NCI-H526 treated with DMSO at 0.1 percent for 48 hours (cell line): ENCODE measurements around the gene SETX.

ENCODE experiments used
- DNase-seq: peaks from one replicate; lab custom pipeline; 2025; lab: John Stamatoyannopoulos, UW

The SETX gene

DNA sequence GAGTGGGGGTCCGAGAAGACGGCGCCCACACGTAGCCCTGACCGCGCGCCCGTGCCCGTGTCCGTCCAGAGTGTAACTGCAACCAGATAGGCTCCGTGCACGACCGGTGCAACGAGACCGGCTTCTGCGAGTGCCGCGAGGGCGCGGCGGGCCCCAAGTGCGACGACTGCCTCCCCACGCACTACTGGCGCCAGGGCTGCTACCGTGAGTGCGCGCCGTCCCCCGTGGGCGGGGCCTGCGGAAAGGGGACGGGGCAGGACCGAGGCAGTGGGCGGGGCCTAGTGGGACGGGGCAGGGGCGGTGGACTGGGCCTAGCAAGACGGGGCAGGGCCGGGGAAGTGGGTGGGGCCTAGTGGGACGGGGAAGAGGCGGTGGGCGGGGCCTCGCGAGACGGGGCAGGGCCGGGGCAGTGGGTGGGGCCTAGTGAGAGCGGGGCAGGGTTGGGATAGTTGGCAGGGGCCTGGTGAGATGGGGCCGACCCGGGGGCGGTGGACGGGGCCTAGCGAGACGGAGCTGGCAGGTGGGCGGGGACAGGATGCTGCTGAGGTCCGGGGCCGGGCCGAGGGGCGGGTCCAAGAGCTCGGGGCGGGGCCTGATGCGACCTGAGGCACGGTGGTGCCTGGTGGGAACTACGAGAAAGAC is 113.8 kb downstream of the SETX start:
- peak; percentile 74 for DNase-seq

GRCh38 chr9:132239999-132240840 is 114.6 kb downstream of the SETX start:
- no peak for DNase-seq

DNA sequence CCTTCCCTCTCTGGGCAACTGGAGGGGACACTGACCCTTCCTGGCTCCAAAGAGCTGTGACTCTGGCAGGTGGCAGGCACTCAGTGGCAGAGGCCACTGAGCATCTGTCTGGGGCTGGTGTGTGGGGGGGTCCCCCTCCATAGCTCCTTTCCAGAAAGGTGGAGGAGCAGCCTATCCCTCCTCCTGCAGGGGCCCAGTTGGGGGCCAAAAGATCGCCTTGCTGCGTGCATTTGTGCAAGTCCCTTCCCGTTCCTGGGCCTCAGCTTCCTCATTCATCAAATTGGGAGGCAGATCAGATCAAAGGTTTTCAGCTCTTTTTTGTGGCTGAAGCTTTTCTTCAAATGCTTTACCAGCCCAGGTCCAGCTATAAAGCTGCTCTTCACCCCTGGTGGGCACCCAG is 115.3 kb downstream of the SETX start:
- DNase-seq, result no peak

GRCh38 chr9:132238992-132239391 is 115.8 kb downstream of the SETX start:
- no peak for DNase-seq

DNA sequence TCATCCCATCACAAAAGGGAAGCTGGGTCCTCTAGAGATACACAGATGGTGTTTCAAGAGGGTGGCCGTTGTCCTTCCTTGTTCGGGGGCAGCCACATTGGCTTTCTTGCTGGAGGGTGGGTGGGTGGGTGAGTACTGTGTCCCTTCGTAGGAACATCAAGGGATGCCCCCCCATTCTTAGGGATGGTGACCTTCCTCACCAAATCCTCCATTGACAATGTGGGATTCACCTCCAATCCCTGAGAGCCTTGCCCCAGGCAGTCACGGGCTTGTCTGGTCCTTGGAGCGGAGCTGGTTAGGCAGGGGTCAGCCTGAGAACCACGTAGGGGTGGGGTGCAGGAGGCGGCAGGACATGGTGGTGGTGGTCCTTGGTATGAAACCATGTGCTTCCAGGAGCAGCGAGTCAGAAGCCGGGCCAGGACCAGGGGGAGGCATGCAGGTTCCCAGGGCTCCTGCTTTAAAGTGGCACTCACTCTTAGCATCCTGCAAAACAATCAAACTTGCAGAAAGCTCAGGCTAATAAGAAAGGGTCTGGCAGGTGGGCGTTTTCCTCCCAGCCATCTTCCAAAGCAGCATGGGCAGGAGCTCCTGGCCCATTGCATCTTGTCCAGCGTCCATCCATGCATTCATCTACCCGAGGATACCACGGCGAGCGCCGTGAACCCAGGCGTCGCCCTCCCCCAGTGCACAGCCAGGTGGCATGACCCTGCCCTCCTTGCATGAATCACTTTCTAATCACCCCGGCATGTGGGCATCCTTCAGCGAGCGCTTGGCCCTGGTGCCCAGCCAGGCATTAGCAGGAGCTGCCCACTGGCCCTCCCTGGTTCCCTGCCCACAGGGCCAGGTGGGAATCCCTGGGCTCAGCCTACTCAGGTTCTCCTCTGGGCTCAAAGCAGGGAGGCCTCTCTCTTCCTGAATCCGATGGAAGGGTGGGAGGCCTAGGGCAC is 116.5 kb downstream of the SETX start:
- DNase-seq, result no peak

- no peak for DNase-seq
Measured at GRCh38 chr9:132237481-132237880, 117.3 kb downstream of the SETX start.

DNA sequence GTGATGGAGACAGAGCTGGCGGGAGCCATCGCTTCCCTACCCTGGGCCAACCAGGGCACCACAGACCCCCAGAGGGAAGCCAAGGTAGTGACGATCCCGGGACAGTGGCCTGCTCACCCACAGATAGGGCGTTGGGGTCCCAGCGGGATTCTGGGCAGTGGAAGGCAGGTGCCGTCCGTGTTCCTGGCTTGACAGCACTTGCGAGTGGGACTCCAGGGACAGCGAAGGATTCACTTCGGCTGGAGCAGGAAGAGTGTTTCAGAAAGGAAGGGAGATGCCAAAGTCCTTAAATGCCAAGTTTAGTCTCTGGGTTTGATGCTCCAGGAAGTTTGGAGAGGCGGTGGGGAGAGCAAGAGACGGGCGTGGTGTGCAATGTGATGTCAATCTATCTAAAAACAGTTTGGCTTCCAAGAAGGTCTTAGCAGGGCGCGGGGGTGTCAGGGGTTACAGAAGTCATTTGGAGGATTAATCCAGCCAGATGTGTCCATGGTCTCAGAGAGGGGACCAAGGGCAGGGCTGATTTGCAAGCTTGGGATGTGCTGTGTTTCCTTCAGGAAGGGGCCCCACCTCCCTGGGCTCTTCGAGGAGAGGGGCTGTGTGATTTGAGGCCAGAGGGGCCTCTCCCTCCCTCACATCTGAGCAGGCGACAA is 118.0 kb downstream of the SETX start:
- DNase-seq, result no peak

GRCh38 chr9:132235894-132236661 is 118.7 kb downstream of the SETX start:
- peak; percentile 31 for DNase-seq

GRCh38 chr9:132235125-132235524 is 119.7 kb downstream of the SETX start:
- no peak for DNase-seq

- DNase-seq, result no peak
Measured at GRCh38 chr9:132234535-132234934, 120.3 kb downstream of the SETX start.

DNA sequence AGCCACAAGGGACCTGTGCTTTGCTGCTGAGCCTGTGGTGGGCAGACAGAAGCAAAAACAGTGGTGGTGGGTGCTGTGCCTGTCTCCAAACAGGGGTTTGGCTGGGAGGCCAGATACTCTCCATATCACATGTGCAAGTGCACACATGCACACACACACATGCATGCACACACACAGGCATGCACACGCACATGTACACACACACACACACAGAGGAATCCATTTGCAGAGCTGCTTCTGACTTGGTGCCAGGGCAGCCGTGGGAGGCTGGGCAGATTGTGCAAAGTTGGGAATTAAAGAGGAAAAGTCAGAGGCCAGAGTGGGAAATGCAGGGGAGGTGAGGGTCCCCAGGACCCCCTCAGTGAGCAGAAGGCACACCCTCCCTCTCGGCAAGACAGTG is 121.6 kb downstream of the SETX start:
- DNase-seq, result no peak

GRCh38 chr9:132232522-132232921 is 122.3 kb downstream of the SETX start:
- DNase-seq, result no peak

GRCh38 chr9:132231019-132231701 is 123.6 kb downstream of the SETX start:
- DNase-seq, result no peak

- no peak for DNase-seq
Measured at GRCh38 chr9:132230605-132231004, 124.2 kb downstream of the SETX start.

DNA sequence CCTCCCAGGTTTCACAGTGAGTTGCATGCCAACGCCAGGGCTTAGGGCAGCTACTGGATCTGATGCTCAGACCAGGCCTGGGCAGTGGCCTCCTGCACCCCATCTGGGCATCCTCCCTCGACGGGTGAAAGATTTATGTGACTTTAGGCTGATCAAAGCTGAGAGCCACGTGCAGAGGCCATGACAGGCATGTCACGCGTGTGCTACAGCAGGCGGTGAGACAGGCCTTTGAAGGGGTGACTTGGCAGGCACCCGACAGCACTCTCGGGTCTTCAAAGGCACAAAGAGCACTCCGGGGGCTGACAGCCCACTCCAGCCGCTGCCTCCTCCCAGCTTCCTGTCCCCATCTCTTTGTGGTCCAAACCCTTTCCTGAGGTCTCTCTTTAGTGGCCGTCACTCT is 126.7 kb downstream of the SETX start:
- no peak for DNase-seq

- no peak for DNase-seq
Measured at GRCh38 chr9:132226571-132227430, 128.0 kb downstream of the SETX start.

DNA sequence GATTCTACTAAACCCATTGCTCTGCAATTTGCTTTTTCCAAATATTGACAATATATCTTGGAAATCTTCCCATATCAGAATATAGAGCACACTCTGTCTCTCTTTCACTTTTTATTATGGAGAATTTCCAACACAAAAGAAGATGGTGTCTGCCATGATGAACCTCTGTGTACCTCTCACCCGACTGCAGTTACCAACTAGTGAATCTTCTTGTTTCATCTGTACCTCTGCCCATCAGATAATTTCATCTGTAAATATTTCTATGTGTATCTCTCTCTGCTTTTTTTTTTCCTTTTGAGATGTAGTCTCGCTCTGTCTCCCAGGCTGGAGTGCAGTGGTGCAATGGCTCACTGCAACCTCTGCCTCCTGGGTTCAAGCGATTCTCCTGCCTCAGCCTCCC is 130.1 kb downstream of the SETX start:
- DNase-seq, result no peak

- no peak for DNase-seq
Measured at GRCh38 chr9:132221941-132222340, 132.8 kb downstream of the SETX start.

- no peak for DNase-seq
Measured at GRCh38 chr9:132218208-132218607, 136.6 kb downstream of the SETX start.
